NCI-H748 (cell line): ENCODE data around the gene MINDY1.

ENCODE experiments used
- DNase-seq: peaks from one replicate; lab custom pipeline; 2025; ENCODE audit not compliant: unreplicated experiment; lab: John Stamatoyannopoulos, UW

MINDY1 gene, protein sequence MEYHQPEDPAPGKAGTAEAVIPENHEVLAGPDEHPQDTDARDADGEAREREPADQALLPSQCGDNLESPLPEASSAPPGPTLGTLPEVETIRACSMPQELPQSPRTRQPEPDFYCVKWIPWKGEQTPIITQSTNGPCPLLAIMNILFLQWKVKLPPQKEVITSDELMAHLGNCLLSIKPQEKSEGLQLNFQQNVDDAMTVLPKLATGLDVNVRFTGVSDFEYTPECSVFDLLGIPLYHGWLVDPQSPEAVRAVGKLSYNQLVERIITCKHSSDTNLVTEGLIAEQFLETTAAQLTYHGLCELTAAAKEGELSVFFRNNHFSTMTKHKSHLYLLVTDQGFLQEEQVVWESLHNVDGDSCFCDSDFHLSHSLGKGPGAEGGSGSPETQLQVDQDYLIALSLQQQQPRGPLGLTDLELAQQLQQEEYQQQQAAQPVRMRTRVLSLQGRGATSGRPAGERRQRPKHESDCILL

DNA sequence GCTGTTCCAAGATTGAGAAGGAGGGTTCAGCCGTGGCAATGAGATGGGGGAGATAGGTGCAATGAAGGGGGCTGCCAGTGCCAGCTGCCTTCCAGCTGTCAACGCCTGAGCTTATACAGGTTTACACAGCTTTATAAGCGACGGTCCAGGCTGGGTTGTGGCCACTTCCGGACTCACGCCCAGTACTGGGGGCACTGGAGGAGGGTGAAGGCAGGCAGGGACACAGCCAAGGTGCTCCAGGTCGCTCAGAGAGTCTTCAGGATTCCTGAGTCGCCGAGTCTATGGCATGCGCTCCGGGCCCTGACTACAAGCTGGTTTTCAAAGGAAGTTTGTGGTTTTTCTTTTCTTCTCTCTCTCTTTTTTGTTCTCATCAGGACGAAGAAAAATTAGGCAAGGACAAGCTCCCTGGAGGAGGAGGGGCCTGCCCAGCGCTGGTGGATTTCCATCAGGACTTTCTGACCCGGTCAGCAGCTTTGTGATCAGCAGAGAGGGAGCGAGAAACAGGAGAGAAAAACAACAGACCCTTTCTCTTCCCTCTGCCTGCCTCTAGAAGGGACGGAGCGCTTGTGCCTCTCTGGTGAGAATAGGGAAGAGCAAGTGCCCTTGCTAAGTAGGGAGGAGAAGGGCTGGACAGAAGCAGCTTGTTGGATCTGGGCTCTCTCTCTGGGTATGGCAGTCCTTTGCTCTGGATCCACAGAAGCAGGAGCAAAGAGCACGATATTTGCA lies at the start of gene MINDY1:
Gene MINDY1 (minus strand): TSS at position 576 of the 726 bp plus-strand sequence. CDS start 4,285 bp downstream, outside the sequence.
- DNase-seq: peak; percentile 85

DNA sequence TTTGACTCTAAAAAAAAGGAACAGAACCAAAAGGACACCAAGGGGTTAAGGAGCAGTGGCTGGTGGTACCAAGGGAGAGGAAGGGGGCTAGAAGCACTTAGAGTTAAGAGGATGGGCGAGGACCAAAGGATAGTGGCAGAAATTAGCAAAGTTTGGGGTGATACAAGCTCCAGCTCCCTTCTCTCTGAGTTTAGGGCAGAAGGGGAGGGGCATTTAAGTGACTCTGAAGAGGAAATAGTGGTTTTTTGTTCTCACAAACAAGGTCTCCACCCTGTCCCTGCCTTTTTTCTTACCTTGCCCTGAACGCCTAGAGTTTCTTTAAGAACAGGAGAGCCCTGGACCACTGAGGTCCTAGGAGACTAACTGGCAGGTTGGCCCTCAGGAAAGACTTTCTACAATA lies 49.4 kb upstream of the MINDY1 start:
- no peak for DNase-seq

DNA sequence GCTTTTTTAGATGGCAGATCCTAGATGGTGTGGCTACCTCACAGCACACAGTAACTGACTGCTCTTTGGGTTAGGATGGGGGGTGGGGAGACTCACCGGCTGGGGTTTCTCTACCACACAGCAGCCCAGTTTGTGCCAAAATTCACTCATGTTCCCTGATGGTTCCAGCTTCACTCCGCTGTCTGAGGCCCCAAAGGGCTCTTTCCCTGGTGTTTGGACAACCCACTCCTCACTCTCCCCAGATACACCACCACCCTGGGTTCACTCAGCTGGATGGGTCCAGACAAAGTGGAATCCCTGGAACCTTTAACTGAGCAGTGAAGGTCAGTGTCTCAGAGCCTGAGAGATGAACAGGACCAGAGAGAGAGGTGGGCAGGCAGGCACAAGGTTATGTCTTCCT lies 48.9 kb upstream of the MINDY1 start:
- DNase-seq: no peak

DNA sequence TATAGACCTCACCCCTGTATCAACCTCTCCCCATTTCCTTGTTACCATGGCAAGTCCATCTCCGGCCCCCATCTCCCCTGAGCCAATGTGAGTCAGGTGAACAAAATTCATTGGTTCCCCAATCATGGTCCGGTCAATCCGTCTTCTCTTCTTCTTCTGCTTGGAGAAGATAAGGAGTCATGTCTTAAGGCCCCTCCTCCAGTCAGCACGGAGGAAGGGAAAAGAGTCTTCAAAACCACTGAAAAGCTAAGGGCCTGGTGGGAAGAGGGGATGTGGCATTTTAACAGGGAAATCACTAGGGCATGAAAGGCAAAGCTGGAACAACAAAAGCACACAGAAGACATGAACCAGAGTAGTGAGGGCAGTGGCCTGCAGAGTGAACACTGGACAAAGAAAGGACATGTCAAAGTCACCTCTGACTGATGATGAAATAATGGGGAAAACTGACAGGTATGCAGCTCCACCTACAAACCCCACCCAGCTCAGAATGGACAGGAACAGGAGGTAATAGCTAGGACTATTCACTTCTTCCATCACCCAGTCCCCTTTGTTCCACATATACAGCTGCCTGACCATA lies 48.4 kb upstream of the MINDY1 start:
- no peak for DNase-seq

DNA sequence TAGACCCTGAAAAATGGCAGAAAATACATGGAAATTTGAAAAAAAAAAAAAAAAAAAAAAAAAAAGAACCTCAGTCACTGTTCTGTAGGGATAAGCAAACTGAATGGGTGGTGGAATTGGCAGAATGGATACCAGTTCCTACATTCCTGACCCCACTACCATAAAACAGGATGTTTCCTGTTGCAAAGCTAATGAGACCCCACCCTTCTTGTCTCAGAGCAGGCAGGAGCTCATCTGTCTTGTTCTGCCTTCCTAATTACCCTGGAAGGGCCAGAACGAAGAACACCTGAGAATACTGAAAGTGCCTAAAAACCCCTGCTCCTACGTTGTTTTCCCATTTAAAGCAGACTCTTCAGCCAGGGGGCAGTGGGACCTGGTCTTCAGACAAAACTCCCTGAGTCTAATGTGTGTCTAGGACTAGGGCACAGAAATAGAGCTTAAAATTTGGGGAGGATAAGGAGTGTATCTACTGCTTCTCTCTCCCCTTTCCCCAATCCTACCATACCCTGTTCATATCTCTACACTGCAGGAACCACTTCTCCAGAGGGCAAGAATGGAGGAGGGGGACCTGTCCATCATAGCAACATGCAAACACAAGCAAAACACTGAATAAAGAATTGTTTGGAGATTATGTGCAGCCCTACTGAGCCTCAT lies 44.8 kb upstream of the MINDY1 start:
- DNase-seq: no peak

DNA sequence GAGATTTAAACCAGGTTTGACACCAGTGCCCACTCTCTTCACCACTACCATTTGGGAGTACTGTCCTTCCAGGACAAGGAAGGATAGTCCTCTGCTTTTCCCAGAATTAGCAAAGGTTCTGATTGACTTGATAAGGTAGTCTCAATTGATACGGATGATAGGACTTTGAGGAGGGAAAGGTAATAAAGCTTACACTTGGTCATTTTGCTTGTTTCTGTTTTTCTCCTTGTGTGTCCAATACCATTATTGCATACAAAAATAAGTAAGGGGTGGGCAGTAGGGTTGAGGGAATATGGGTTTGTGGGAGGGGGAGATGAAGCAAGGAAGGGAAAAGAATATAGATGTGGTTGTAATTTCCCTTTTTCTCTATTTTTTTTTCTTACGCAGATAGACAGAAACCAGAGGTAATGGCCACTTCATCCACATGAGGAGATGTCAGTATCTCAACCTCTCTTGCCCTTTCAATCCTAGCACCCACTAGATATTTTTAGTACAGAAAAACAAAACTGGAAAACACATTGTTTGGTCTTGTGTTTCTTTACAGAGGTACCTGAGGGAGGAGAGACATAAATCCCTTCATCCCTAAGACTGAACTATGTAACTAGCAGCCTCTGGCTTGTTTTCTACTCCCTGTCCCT lies 43.5 kb upstream of the MINDY1 start:
- no peak for DNase-seq

DNA sequence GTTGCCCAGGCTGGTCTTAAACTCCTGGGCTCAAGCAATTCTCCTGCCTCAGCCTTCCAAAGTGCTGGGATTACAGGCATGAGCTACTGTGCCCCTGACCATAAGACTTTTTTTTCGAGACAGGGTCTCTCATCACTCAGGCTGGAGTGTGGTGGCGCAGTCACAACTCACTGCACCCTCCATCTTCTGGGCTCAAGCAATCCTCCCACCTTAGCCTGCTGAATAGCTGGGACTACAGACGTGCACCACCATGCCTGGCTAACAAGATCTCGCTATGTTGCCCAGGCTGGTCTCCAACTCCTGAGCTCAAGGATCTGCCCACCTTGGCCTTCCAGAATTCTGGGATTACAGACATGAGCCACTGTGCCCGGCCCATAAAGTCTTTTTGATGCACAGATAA lies 42.8 kb upstream of the MINDY1 start:
- DNase-seq: no peak

DNA sequence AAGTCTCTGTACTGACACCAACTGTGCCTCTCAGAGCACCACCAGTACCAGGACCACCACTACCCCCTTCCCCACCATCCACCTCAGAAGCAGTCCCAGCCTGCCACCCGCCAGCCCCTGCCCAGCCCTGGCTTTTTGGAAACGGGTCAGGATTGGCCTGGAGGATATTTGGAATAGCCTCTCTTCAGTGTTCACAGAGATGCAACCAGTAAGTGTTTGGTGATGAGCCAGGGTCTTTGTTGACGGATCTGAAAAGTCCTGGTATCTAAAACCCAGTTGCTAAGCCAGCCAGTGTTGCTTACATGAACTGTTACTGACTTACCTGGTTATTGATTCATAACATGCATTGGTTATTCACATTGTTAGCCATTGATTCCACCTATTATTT lies 41.9 kb upstream of the MINDY1 start:
- DNase-seq: no peak

DNA sequence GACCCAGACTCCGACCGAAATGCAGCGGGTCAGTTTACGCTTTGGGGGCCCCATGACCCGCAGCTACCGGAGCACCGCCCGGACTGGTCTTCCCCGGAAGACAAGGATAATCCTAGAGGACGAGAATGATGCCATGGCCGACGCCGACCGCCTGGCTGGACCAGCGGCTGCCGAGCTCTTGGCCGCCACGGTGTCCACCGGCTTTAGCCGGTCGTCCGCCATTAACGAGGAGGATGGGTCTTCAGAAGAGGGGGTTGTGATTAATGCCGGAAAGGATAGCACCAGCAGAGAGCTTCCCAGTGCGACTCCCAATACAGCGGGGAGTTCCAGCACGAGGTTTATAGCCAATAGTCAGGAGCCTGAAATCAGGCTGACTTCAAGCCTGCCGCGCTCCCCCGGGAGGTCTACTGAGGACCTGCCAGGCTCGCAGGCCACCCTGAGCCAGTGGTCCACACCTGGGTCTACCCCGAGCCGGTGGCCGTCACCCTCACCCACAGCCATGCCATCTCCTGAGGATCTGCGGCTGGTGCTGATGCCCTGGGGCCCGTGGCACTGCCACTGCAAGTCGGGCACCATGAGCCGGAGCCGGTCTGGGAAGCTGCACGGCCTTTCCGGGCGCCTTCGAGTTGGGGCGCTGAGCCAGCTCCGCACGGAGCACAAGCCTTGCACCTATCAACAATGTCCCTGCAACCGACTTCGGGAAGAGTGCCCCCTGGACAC lies 41.4 kb upstream of the MINDY1 start:
- peak; percentile 77 for DNase-seq

DNA sequence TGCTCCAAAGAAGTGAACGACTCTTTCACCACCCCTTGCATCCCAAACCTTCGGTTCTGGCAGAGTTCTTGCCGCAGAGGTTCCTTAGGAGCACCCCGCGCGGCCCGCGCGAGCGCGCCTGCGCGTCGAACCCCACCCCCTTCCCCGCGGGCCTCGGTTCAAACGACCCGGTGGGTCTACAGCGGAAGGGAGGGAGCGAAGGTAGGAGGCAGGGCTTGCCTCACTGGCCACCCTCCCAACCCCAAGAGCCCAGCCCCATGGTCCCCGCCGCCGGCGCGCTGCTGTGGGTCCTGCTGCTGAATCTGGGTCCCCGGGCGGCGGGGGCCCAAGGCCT lies 40.9 kb upstream of the MINDY1 start, which contains the start of gene C1orf56:
Gene C1orf56 (plus strand): TSS at position 161 of the 334 bp plus-strand sequence. CDS start 97 bp downstream, at position 258.
- DNase-seq: peak; percentile 81

DNA sequence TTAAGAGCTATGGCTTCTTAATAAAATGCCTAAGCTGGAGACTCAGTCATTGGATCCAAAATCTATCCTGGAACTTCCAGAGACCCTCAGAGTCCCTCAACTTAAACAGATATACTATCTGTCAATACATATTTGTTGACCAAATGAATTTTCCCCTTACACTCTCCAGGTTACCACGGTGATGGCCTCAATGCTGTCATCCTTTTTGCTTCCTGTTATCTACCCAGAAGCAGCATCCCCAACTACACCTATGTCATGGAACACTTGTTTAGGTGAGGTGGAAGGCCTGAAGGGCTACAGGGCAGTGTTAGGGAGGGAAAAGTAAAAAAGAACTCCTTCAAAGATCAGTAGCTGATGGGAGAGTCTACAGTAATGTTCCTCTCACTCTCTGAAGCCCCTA lies 36.5 kb upstream of the MINDY1 start:
- DNase-seq: no peak

DNA sequence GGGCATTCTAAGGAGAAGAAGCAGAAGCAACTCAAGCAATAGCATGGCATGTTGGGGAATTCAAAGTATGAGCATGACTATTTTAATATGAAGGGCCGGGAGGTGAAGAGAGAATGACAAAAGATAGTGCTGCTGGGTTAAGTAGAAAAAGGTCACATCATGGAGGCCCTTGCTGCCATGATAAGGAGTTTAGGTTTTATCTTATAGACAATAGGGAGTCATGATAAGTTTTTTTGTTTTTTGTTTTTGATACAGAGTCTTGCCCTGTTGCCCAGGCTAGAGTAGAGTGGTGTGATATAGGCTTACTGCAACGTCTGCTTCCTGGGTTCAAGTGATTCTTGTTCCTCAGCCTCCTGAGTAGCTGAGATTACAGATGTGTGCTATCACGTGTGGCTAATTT lies 32.8 kb upstream of the MINDY1 start:
- DNase-seq: no peak

DNA sequence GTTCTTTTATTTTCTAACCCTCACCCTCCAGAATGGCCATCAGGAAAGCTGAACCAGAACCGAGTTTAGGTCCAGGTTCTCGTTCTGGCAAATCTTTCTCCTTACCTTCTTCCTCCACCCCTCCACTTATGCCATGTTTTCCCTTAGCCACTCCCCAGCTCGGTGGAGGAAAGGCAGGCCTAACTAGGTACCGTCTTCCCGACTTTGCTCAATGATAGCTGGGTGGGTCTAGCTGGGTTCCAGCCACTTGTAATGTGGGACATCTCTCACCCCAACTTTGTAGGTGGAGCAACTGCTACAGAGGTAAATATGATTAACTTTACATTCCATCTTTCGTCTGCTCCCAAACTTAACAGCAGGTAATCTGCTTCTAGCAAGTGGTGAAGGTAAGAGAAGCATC lies 30.3 kb upstream of the MINDY1 start:
- DNase-seq: no peak

DNA sequence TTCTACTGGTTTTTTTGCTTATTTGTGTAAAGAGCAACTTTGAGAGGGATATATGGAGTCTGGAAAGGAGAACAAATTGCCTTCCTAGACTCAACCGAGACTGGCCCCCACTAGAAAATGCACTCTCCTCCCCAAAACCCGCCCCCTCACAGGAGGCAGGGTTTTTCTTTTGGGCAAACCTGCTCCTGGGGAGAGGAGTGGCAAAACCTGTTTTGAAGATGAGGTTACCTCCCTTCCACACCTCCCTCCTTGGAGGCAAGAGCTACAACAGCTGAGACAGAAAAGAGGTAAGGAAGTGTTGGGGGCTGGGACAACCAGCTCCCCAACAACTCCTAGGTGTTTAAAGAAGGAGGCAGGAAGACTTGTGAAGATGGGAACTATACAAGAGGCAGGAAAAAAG lies 29.7 kb upstream of the MINDY1 start, which contains the start of gene BNIPL:
Gene BNIPL (plus strand): TSS at position 231 of the 400 bp plus-strand sequence. CDS start 140 bp downstream, at position 371.
- DNase-seq: no peak

DNA sequence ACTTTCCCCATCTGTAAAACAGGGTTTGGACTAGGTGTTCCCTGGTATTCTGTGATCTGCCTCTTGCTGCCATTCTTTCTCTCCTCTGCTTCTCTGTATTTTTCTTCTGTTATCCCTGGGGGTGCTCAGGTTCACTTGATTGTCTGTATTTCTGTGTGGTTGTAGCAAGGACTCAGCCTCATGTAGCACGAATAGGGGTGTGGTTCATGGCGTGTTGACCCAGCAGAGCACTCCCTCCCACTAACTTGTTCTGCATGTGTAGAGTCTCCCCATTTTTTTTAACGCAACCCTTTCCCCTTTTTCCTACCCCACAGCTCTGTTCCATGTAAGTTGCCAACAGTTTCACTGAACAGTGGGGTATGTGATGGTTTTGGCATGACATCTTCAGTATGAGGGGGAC lies 28.5 kb upstream of the MINDY1 start:
- DNase-seq: no peak

DNA sequence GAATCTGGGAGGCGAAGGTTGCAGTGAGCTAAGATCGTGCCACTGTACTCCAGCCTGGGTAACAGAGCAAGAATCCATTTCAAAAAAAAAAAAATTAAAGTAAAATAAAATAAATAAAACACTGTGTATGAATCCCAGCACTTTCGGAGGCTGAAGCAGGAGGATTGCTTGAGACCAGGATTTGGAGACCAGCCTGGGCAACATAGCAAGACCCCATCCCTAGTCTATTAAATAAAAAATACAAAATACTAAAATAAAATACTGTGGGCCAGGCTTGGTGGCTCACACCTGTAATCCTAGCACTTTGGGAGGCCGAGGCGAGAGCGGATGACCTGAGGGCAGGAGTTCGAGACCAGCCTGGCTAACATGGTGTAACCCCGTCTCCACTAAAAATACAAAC lies 25.5 kb upstream of the MINDY1 start:
- no peak for DNase-seq

DNA sequence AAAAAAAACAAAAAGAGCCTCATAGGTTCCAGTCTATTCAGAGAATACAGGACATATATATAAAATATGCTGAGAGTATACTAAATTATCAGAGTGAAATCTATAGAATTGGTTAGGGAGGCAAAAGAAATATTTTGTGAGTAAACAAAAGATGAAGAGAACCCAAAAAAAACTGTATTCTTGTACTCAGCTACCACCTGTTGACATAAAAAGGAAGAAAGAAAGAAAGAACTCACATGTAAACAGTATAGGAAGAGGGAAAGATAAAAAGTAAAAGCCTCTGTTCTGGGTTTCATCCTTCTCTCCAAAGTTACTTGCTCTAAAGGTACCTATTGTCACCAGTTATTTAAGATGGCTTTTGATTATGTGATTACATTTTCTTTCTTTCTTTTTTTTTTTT lies 19.8 kb upstream of the MINDY1 start:
- no peak for DNase-seq

DNA sequence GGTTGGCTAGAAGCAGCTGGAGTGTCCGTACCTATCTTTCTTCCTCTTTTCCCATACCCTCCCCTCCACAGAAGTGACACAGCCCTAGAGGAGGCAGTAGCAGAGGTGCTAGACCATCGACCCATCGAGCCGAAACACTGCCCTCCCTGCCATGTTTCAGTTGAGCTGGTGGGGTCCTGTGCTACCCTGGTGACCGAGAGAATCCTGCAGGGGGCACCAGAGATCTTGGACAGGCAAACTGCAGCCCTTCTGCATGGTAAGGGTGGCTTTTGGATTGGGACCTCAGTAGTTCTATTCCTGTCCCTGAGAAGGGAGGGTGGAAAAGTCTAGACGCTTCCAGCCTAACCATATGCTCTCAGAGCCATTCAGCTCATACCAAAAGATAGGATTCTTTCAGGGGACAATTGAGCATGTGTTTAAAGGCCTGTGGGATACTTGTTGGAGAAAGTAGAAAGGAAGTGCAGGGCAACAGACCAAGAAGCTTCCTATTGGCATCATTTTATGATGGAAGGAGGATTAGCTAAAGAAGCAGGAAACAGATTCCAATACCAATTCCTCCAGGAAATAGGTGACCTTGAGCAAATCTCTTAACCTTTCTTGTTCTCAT lies 17.9 kb upstream of the MINDY1 start:
- DNase-seq: peak; percentile 64

DNA sequence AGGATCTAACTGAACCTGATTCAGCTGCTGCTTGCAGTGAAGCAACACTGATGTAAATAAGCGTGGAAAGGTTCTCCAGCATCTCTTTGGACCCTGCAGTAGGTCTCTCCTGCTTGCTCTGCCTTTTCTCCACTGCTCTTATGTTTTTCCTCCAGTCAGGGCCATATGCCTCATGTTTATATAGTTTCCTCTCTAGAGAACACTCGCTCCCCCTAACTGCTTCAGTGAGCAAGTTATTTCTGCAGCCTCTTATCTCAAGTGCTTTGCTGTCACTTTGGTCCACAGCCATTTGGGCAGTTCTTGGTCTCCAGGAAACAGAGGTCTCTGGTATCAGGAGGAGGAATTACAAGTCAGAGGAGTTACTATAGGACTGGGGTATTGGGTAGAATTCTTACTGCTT lies 6.8 kb upstream of the MINDY1 start:
- DNase-seq: no peak
